Bronchial epithelial cell (primary cell): ENCODE data around the gene MPC1. TPM values are rescaled to one million over a fixed set of nuclear protein-coding genes. Genes with fewer than 3 reads are reported as not detected.

Source experiments
- DNase-seq: peaks from one replicate; pipeline ENCODE4 v3.0.0-alpha.2; 2010; ENCODE audit warnings: low read depth
- FAIRE-seq: peaks from 2 replicates; lab custom pipeline; 2011; peaks lifted over from hg19 to GRCh38; lab: Jason Lieb, UNC
- H3K27me3 ChIP-seq: 2 replicates; pipeline ENCODE4 v1.5.1; 2011; ENCODE audit warnings: low read length; ENCODE audit not compliant: control insufficient read depth, insufficient read depth
- H3K36me3 ChIP-seq: 2 replicates; pipeline ENCODE4 v1.5.1; 2011; ENCODE audit warnings: low read length; ENCODE audit not compliant: control insufficient read depth, insufficient read depth
- H3K4me3 ChIP-seq: 2 replicates; pipeline ENCODE4 v1.5.1; 2011; ENCODE audit warnings: mild to moderate bottlenecking, low read depth, low read length, control low read depth
- CTCF ChIP-seq: IDR thresholded peaks from 2 replicates; pipeline ENCODE4 v1.5.1; 2011; ENCODE audit warnings: mild to moderate bottlenecking, moderate library complexity, low read length, control low read depth, inconsistent platforms; ENCODE audit not compliant: insufficient read depth, severe bottlenecking
- total RNA-seq: library from RNA; depleted of rRNA; stranded (reverse); fragments of >200 nt; gene quantifications from 2 replicates; pipeline ENCODE4 v1.2.1, GENCODE V29; 2014

The MPC1 gene
- 32.3 and 40.5 TPM in 2 replicates for total RNA-seq

DNA sequence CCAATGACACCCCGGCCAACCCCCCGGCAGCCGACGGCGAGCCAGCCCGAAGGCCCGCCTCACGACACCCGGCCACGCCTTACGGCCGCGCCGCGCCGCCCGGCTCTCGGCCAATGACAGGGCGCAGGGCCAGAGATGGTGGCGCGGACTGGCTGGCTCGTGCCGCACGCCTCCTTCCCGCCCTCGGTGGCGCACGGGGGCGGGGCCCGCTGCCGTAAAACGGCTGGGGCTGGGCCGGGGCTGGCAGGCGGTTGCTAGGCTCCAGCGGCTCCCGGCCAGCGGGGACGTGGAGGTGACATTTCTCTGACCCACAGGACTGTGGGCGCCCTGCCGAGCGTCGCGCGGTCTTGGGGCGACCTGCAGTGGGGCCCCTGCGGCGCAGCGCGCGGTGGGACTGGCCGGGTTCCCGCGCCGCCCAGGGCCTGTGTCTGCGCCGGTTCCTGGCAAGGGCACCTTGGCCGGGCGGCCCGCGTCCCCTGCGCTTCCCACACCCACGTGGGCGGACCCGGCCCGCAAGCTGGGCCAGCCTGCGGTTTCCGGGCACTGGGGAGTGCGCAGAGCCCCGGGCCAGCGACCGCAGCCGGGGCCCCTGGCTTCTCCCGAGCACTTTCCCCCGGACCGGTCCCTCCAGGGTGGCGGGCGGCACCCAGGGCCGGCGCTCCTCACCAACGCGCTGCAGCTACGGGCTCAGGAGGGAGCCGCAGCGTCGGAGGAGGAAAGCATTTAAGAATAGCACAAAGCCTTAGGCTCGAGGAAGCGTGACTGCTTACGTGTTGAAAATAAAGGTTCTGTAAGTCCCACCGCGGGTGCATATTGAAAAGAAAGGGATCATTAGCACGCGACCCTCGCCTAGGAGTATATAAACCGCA is at the start of gene MPC1:
MPC1 (minus strand) TSS at position 8 of the 869 bp plus-strand sequence. CDS start 64 bp downstream, outside the sequence.
- peak; percentile 82 for DNase-seq
- TF ChIP-seq CTCF = no peak
- FAIRE-seq = no peak
- no peaks in the 10 kb centered on the region for H3K27me3 ChIP-seq
- no peaks in the 10 kb centered on the region for H3K36me3 ChIP-seq
- H3K4me3 ChIP-seq = peak within 1 kb of the TSS; percentile 89

GRCh38 chr6:166430269-166430668 is 47.5 kb upstream of the MPC1 start:
- no peak overlapping the region for H3K4me3 ChIP-seq
- peaks cover 4% of the 10 kb centered on the region for H3K36me3 ChIP-seq
- no peaks in the 10 kb centered on the region for H3K27me3 ChIP-seq
- TF ChIP-seq CTCF = no peak
- FAIRE-seq (no peak), DNase-seq (no peak)

GRCh38 chr6:166424431-166424830 is 41.7 kb upstream of the MPC1 start:
- Histone ChIP-seq H3K36me3 (peaks cover 1% of the 10 kb centered on the region), H3K27me3 (no peaks in the 10 kb centered on the region), H3K4me3 (no peak overlapping the region)
- FAIRE-seq (no peak), DNase-seq (no peak)
- no peak for TF ChIP-seq CTCF

GRCh38 chr6:166423781-166424180 is 41.0 kb upstream of the MPC1 start:
- no peak for FAIRE-seq
- Histone ChIP-seq H3K4me3 (no peak overlapping the region), H3K36me3 (peaks cover 2% of the 10 kb centered on the region), H3K27me3 (no peaks in the 10 kb centered on the region)
- TF ChIP-seq CTCF = no peak
- DNase-seq = no peak

DNA sequence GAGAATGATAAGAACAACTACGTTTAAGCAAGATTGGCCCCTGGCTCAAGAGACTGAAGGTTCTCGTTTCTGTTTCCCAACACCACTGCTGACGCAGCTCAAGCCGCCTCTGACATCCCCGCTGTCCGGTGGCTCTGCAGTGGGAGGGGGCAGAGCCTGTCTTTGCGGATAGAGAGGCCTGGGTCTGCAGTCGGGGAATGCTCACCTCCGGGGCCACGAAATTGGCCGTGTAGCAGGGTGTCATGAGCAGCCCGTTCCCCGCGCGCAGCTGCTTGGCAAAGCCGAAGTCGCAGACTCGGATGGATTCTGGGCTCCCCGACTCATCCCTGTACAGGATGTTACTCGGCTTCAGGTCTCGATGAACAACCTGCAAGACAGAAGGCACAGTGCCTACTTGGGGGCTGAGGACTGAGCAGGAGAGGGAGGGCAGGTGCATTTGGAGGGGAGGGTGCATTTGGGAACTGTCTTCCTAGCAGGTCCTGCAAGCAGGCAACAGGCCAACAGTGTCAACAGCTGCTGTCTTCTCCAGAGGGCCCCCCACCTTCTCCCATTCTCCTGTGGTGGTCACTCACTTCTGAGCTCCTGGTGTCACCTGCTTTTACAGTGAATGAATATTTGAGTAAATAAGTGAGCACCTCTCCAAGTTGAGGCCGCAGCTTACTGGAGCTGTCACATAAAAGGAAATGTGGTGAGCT is 40.5 kb upstream of the MPC1 start:
- H3K36me3 ChIP-seq = peaks cover 3% of the 10 kb centered on the region
- H3K27me3 ChIP-seq = no peaks in the 10 kb centered on the region
- no peak for DNase-seq
- TF ChIP-seq CTCF = no peak
- no peak overlapping the region for H3K4me3 ChIP-seq
- no peak for FAIRE-seq
